ENCODE results near the gene SPATA20. TPM values are rescaled to one million over a fixed set of nuclear protein-coding genes. Genes with fewer than 3 reads are reported as not detected.

SPATA20 gene
- total RNA-seq, 1 donor from 2014 or later = 58.1 TPM

DNA sequence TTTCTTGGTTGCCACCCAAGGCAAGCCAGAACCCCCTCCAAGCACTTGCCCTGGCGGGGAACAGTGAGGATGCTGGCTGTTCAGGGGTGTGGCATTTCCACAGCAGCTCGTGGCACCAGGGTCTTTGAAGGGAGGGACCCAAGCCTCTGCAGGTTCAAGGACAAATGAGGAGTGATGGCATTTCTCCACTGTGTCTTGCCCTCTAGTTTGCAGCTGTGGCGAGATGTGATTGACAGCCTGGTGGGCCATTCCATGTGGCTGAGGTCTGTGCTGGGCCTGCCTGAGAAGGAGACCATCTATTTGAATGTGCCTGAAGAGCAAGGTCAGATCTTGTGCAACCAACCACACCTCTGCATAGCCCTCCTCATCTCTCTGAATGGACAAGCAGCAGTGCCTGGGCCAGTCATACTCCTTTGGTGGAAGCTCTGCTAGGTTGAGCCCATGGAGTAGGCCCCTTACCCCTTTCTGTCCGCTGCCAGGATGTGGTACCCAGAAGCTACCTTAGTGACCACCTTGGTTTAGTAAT, 19.0 kb upstream of the SPATA20 start:
- peaks cover 35% of the 10 kb centered on the region for H3K27me3 Mint-ChIP-seq (ENCODE audit: unreplicated experiment)
- H3K4me1 Mint-ChIP-seq (ENCODE audit: unreplicated experiment) = peaks cover 2% of the 10 kb centered on the region
- no peak overlapping the region for H3K27ac Mint-ChIP-seq (ENCODE audit: unreplicated experiment)
- TF ChIP-seq, protein P1, sequence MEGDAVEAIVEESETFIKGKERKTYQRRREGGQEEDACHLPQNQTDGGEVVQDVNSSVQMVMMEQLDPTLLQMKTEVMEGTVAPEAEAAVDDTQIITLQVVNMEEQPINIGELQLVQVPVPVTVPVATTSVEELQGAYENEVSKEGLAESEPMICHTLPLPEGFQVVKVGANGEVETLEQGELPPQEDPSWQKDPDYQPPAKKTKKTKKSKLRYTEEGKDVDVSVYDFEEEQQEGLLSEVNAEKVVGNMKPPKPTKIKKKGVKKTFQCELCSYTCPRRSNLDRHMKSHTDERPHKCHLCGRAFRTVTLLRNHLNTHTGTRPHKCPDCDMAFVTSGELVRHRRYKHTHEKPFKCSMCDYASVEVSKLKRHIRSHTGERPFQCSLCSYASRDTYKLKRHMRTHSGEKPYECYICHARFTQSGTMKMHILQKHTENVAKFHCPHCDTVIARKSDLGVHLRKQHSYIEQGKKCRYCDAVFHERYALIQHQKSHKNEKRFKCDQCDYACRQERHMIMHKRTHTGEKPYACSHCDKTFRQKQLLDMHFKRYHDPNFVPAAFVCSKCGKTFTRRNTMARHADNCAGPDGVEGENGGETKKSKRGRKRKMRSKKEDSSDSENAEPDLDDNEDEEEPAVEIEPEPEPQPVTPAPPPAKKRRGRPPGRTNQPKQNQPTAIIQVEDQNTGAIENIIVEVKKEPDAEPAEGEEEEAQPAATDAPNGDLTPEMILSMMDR (IDR thresholded peaks at IDR 0.05) = no peak
- no peaks in the 10 kb centered on the region for H3K9me3 Mint-ChIP-seq (ENCODE audit: unreplicated experiment)
- no peak for DNase-seq (ENCODE audit: extremely low spot score, unreplicated experiment)
- no peaks in the 10 kb centered on the region for H3K36me3 Mint-ChIP-seq (ENCODE audit: unreplicated experiment)
- H3K4me3 Mint-ChIP-seq (ENCODE audit: unreplicated experiment) = no peak overlapping the region

GRCh38 chr17:50529849-50530248, 17.1 kb upstream of the SPATA20 start:
- Mint-ChIP-seq H3K4me1 (ENCODE audit: unreplicated experiment) (peaks cover 12% of the 10 kb centered on the region), H3K36me3 (ENCODE audit: unreplicated experiment) (no peaks in the 10 kb centered on the region), H3K27ac (ENCODE audit: unreplicated experiment) (no peak overlapping the region), H3K4me3 (ENCODE audit: unreplicated experiment) (no peak overlapping the region), H3K27me3 (ENCODE audit: unreplicated experiment) (peaks cover 44% of the 10 kb centered on the region), H3K9me3 (ENCODE audit: unreplicated experiment) (no peaks in the 10 kb centered on the region)
- TF ChIP-seq, protein P1 (IDR thresholded peaks at IDR 0.05) = no peak
- no peak for DNase-seq (ENCODE audit: extremely low spot score, unreplicated experiment)

DNA sequence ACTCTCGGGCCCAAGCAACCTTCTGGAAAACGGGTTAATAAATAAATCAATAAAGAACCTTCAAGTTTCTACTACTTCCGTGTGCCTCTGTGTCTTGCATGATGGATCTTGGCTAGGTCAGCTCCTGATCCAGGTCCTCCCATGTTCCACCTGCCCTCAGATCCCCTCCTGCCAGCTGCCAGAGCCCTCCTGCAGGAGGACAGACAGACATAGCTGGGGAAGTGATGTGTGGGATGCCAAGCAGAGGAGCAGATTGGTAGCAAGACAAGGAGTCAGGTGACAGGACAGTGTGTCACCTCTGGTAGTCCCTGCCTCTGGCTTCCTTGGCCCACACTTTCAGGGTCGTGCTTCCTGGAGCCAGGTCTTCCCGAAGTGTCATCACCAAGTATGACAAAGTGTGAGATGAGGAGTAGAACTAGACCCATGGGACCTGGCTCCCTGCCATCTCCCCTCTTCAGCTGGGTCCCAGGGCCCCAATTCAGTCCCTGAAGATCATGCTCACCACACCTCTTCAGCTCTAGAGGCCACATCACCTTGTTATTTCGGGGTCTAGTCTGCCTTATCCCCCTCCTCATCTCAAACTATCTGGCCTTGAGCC, 15.4 kb upstream of the SPATA20 start:
- TF ChIP-seq, protein P1 (IDR thresholded peaks at IDR 0.05) = no peak
- peaks cover 12% of the 10 kb centered on the region for H3K4me1 Mint-ChIP-seq (ENCODE audit: unreplicated experiment)
- H3K36me3 Mint-ChIP-seq (ENCODE audit: unreplicated experiment) = no peaks in the 10 kb centered on the region
- peaks cover 44% of the 10 kb centered on the region for H3K27me3 Mint-ChIP-seq (ENCODE audit: unreplicated experiment)
- H3K4me3 Mint-ChIP-seq (ENCODE audit: unreplicated experiment) = no peak overlapping the region
- H3K27ac Mint-ChIP-seq (ENCODE audit: unreplicated experiment) = no peak overlapping the region
- no peak for DNase-seq (ENCODE audit: extremely low spot score, unreplicated experiment)
- no peaks in the 10 kb centered on the region for H3K9me3 Mint-ChIP-seq (ENCODE audit: unreplicated experiment)

- no peaks in the 10 kb centered on the region for H3K36me3 Mint-ChIP-seq (ENCODE audit: unreplicated experiment)
- no peak for DNase-seq (ENCODE audit: extremely low spot score, unreplicated experiment)
- H3K4me1 Mint-ChIP-seq (ENCODE audit: unreplicated experiment) = peaks cover 12% of the 10 kb centered on the region
- no peak within 1 kb of the TSS for H3K4me3 Mint-ChIP-seq (ENCODE audit: unreplicated experiment)
- H3K27me3 Mint-ChIP-seq (ENCODE audit: unreplicated experiment) = peaks cover 44% of the 10 kb centered on the region
- H3K27ac Mint-ChIP-seq (ENCODE audit: unreplicated experiment) = no peak within 1 kb of the TSS
- TF ChIP-seq, protein P1 (IDR thresholded peaks at IDR 0.05) = no peak
- no peaks in the 10 kb centered on the region for H3K9me3 Mint-ChIP-seq (ENCODE audit: unreplicated experiment)
Measured at GRCh38 chr17:50532452-50533024, 14.4 kb upstream of the SPATA20 start, which contains the start of gene EPN3. TSS of gene EPN3 (plus strand) at chr17:50532735. CDS start at chr17:50536557, 3,822 bp downstream.

GRCh38 chr17:50533185-50533584, 13.8 kb upstream of the SPATA20 start:
- Mint-ChIP-seq H3K4me3 (ENCODE audit: unreplicated experiment) (no peak overlapping the region), H3K27ac (ENCODE audit: unreplicated experiment) (no peak overlapping the region), H3K9me3 (ENCODE audit: unreplicated experiment) (no peaks in the 10 kb centered on the region), H3K4me1 (ENCODE audit: unreplicated experiment) (peaks cover 12% of the 10 kb centered on the region), H3K36me3 (ENCODE audit: unreplicated experiment) (no peaks in the 10 kb centered on the region), H3K27me3 (ENCODE audit: unreplicated experiment) (peaks cover 44% of the 10 kb centered on the region)
- no peak for DNase-seq (ENCODE audit: extremely low spot score, unreplicated experiment)
- TF ChIP-seq, protein P1 (IDR thresholded peaks at IDR 0.05) = no peak
